ENCODE measurements around the gene LTK. TPM values are rescaled to one million over a fixed set of nuclear protein-coding genes. Genes with fewer than 3 reads are reported as not detected.

The LTK gene
- polyA plus RNA-seq, 4 donors: 0.64 to 3.4 (median 2.0) TPM

DNA sequence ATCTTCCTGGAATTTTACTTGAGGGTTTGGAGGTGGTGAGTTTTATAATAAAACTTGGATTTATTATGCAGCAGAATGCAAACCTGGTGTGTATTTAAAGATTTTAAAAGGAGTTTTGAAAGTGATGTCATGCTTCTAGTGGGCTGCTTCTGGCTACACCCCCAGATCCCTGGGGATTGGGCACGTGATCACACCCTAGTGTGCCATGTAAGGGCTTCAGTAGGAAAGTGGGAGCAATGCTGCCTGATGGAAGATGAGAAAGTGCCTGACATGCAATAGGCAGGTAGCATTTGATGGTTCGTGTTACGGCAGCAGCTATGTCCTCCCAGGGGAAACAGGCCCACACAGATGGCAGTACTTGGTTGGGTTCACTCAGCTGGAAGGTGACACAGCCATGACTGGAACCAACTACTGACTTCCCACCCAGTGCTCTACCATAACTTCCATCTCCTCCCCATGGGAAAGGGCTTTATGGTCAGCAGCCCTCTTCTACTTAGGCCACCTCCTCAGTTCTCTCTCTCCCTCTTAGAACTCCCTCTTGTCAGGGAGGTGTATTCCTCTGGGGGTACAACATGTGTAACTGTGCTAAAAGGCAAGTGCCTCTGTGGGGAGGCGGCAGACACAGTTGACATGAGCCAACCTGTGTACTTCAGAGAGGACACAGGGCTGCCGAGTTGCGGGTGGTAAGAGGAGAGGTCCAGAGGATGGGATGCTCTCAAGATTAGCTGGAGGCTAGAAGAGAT, 14.3 kb downstream of the LTK start:
- no peak for DNase-seq (ENCODE audit: low read depth in 4 of 4, low spot score in 3 of 4)

DNA sequence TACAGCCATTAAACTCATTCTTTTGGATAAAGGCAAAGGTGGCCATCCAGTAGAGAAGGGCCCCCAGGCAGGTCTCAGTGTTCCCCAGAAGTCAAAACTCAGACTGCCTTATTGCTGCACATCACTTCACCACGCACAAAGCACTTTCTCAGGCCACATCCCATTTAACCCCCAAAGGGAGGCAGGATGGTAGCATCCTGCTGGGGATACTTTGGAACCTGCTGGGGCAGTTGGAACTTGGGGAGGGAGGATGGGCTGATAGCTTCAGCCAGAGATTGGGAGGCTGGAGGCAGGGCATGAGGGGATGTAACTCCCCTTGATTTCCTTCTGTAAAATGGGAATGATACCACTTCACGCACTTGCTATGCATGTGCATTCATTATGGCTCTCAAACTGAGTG, 15.0 kb downstream of the LTK start:
- DNase-seq (ENCODE audit: low read depth in 4 of 4, low spot score in 3 of 4): no peak

- DNase-seq (ENCODE audit: low read depth in 4 of 4, low spot score in 3 of 4): no peak
These were observed 17.7 kb downstream of the LTK start for GRCh38 chr15:41495736-41496599.

DNA sequence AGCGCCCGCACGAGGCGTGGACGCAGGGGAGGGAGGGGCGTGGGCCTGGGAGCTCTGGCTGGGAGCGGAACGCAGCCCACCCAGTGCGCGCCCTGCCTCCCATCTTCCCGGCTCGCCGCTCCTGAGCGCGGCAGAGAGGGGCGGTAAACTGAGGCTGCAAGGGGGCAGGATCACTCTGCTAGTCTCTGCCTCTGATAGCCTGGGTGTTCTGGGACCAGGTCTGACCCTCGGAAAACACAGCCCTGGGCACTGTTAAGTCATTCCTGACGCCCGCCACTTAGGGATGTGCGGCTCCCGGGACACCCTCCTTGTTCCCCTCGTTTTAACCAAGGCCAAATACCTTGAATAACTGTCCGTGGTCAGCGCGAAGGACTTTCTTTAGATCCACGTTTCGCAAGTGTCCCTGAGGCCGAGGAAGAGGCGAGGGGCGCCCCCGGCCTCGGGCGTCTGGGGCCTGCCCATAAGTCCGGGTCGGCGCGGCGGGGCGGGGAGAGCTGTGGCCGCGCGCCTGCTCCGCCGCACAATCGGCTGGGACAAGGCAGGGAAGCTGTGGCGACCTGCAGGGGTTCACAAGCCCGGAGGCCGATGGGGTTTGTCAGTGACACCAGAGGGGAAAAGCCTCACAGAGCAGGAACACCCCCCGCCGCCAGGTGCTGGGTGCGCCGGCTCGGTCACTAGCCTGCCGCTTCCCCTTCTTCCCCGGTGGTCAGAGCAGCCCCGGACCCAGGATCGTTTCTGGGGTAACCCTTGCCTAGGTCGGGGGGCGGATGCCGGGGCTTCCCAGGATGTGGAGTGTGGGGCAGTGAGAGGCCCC, 18.5 kb downstream of the LTK start:
- no peak for DNase-seq (ENCODE audit: low read depth in 4 of 4, low spot score in 3 of 4)

GRCh38 chr15:41494190-41494921, 19.3 kb downstream of the LTK start:
- DNase-seq (ENCODE audit: low read depth in 4 of 4, low spot score in 3 of 4): no peak

DNA sequence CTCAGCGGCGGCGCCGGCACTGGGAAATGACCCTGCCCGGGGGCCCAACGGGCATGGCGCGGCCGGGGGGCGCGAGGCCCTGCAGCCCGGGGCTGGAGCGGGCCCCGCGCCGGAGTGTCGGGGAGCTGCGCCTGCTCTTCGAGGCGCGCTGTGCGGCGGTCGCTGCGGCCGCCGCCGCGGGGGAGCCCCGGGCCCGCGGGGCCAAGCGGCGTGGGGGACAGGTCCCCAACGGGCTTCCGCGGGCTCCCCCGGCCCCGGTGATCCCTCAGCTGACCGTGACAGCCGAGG, 19.8 kb downstream of the LTK start:
- no peak for DNase-seq (ENCODE audit: low read depth in 4 of 4, low spot score in 3 of 4)

- DNase-seq (ENCODE audit: low read depth in 4 of 4, low spot score in 3 of 4): no peak
These were observed 20.3 kb downstream of the LTK start, which contains the start of gene ITPKA for GRCh38 chr15:41493205-41493901. TSS of gene ITPKA (plus strand) at chr15:41493874. CDS start at chr15:41493928, 54 bp downstream.

GRCh38 chr15:41492597-41493204, 20.9 kb downstream of the LTK start:
- DNase-seq (ENCODE audit: low read depth in 4 of 4, low spot score in 3 of 4): no peak

GRCh38 chr15:41491889-41492288, 21.7 kb downstream of the LTK start:
- DNase-seq (ENCODE audit: low read depth in 4 of 4, low spot score in 3 of 4): no peak

DNA sequence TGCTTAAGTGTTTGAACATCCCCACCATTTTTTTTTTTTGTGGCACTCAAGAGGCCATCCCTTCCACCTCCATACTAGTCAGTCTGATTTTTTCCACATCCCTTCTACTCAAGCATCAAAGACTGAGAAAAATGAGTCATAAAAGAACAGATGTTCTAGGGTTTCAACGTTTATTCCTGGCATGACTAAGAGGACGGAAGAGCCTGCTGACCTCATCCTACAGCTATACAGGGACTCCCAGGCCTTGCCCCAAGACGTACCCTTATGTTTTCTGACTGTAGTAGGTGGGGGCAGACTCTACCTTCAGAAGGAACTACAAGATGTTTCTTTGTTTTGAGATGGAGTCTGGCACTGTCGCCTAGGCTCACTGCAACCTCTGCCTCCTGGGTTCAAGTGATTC, 23.3 kb downstream of the LTK start:
- DNase-seq (ENCODE audit: low read depth in 4 of 4, low spot score in 3 of 4): no peak

DNA sequence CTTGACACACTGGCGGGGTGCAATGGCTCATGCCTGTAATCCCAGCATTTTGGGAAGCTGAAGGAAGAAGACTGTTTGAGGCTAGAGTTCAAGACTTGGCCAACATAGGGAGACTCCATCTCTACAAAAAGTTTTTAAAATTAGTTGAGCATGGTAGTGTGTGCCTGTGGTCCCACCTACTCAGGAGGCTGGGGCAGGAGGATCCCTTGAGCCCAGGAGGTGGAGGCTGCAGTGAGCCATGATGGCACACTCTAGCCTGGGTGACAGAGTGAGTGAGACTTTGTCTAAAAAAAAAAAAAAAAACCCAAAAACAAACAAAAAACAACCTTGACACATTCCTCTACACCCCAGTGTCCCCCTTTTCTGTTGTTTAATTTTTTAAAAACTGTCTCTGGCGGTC, 24.0 kb downstream of the LTK start:
- no peak for DNase-seq (ENCODE audit: low read depth in 4 of 4, low spot score in 3 of 4)

- DNase-seq (ENCODE audit: low read depth in 4 of 4, low spot score in 3 of 4): no peak
These were observed 25.8 kb downstream of the LTK start for GRCh38 chr15:41487802-41488201.

DNA sequence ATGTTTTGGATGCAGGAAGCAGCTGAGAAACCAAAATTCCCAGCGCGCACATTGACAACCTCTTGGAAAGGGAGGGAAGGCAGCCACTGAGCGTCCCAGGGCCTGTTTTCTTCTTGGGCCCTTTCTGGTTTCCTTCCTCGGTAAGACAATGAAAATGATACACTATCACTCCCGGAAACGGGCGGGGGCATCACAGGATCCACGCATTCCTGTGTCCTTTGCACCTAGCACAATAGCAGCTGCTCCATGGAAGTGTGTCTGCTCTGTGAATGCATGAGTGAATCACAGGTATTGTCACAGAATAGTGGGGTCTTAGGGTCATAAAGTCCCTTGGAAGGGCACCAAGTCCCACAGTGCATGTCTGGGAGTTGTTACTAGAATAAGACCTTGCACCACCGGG, 26.2 kb downstream of the LTK start:
- no peak for DNase-seq (ENCODE audit: low read depth in 4 of 4, low spot score in 3 of 4)

DNA sequence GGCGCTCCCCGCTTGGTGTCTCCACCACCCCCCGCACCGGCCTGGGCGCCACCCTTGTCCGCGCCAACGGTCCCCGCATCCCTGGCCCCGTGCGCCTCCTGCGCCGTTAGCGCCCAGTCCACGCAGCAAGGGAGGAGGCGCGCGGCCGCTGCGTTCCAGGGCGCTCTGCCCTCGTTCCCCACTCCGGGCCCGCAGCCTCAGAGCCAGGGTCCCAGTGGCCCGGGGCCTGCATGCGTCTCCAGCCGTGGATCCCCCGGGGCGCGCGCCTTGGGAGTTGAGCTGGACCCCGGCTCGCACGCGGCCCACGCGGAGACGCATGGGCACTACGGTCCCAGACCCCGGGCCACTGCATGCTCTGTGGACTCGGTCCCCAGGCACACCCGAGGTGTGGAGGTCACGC, 27.3 kb downstream of the LTK start:
- DNase-seq (ENCODE audit: low read depth in 4 of 4, low spot score in 3 of 4): no peak

GRCh38 chr15:41484937-41485625, 28.5 kb downstream of the LTK start:
- no peak for DNase-seq (ENCODE audit: low read depth in 4 of 4, low spot score in 3 of 4)

DNA sequence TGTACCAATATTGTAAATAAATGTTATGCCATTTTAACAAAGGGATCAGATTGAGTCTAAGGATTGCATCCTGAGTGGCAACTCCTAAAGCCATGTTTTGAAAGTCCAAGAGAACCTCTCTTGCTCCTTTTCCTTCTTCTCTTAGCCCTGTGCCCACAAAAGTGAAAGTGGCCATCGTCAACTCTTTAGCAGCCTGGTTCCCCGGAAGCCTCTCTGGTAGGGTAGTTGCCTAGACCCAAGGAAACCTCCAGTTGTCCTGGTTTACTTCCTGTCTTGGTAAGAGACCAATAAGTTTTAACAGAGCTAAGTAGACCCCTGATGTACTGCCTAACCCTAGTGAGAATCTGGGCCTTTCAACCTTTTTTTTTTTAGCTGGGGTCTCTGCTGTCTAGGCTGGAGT, 30.1 kb downstream of the LTK start:
- no peak for DNase-seq (ENCODE audit: low read depth in 4 of 4, low spot score in 3 of 4)

- DNase-seq (ENCODE audit: low read depth in 4 of 4, low spot score in 3 of 4): no peak
These were observed 30.5 kb downstream of the LTK start for GRCh38 chr15:41483115-41483514.

GRCh38 chr15:41482110-41482877, 31.3 kb downstream of the LTK start:
- no peak for DNase-seq (ENCODE audit: low read depth in 4 of 4, low spot score in 3 of 4)
